GM19395 (cell line): ENCODE measurements around the gene CTIF.
A peak's percentile ranks its signal among the peaks of the same experiment; 100 is the strongest.

Experiments
- ATAC-seq: cut with Tn5 transposase; IDR thresholded peaks from one replicate; pipeline ENCODE4 v1.9.1; 2021; ENCODE audit warnings: mild to moderate bottlenecking, moderate library complexity; ENCODE audit not compliant: unreplicated experiment

Gene CTIF

DNA sequence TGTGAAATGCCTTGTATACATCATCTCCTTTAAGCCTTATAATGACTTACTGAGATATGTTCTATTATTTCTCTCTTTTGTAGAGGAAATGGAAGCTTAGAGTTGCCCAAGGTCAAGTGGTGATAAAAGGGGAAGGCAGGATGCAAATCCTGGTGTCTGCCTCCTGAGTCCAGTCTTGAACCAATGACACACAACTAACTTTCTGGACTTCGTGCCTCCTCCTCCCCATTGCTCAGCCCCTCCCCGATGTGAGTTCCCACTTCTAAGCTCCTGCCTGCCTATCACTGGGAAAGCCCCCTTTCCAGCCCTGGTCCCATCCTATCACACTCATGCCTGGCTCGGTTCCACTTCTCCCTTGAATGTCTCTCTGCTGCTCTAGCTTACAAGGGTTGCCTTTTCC is 6.9 kb upstream of the CTIF start:
- no peak for ATAC-seq

DNA sequence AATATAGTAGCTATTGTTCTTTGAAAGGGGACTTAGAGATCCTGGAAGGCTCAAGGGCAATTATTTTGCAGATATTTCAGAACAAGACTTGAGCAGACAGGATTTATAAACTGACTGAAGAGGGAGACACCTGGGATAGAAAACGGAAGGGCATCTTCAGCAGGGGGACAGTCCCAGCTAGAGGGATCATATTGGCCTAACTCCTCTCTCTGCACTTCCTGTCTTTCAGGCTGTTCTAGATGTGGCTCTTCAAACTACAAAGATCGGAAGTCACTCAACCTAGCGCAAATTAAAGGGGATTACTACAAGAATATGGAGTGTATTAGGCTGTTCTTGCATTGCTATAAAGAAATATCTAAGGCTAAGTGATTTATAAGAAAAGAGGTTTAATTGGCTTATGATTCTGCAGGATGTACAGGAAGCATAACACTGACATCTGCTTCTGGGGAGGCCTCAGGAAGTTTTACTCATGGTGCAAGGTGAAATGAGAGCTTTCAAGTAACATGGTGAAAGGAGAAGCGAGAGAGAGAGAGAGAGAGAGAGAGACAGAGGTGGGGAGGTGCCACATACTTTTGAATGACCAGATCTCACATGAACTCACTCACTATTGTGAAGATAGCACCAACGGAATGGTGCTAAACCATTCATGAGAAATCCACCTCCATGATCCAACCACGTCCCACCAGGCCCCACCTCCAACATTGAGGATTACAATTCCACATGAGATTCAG is 5.3 kb upstream of the CTIF start:
- ATAC-seq = no peak

DNA sequence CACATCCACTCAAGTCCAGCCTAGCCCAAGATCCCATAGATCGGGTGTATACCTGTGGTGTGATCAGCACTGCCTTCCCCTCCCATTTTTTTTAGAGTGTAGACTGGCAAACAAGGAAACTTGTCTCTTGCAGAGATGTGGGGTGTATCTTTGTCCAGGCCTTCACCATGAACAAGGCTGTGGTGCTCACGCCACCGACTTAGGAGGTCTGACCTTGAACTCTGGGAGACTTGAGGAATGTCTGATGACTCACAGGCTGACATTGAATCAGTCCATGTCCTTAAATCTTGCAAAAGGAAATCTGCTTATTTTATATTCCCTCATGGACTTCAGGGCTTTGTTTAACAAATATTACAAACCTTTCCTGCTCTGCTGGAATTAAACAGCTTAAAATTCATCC is 4.5 kb upstream of the CTIF start:
- ATAC-seq = no peak

DNA sequence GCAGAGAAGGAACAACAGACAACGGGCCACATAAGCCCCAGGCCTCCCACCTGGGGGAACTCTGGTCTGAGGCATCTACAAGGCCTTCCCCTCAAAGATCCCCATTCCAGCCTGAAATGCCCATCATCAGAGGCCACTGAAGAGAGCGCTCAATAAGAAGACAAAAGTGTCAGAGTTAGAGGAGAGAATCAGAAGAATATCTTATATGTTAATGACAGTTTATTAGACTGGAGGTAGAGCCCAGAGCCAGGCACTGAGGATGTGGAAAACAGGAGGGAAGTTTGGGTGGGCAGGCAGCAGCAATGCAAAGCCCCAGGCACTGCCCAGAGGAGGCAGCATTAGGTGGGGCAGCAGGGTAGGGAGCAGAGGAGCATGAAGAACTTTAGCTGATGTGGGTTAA is 2.9 kb upstream of the CTIF start:
- no peak for ATAC-seq

DNA sequence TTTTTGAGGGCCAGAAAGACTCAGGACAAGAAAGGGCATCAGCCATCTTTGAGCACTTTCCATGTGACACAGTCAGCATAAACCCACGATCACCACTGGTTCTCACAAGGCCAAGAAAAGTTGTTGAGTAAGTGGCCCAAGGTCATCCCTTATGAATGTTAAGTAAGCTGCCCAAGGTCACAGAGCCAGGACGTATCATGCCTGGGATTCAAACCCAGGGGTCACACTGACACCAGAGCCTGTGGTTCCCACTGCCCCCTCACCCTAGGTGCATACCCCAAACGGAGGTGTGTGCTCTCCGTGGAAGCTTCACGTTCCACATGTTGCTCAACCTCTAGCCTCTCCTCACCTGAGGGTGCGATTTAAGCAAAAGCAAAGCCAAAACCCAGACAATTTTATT is 2.3 kb upstream of the CTIF start:
- no peak for ATAC-seq

DNA sequence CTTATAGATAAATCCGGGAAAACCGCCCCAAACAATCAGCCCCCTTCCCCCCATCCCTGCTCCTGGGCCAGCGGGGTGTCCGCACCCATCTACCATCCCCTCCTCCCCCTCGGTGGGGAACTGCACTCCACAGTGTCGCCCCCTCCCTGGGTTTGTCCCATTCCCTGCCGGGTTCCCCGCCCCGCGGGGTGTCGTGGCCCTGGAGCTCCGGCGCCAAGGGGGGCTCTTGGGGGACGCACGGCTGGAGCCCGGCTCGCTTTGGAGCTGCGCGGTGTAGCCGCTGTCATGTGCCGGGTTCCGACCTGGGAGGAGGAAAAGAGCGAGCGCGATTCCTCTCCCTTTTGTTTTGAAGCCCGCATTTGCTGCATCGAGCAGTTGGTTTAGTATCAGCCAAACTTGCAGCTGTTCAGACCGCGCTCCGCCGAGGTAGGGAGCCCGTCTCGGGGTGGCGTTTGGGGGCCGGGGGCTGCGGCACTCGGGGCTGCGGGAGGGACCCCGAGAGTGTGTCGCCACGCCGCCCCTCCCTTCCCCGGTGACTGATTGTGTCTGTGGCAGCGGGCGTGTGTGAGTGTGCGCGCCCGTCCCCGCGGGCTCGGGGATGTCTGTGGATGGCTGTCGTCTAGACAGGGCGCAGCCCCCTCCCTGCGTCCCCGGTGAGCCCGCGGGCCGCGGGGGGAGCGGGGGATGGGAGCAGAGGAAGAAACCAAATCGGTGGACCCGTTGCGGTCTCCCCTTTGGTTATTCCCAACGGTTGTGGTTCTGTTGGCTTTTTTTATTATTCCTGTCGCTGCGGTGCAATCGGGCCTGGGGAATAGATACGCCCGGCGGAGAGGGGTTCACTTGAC is 797 bp downstream of the CTIF start:
- peak; percentile 29 for ATAC-seq

DNA sequence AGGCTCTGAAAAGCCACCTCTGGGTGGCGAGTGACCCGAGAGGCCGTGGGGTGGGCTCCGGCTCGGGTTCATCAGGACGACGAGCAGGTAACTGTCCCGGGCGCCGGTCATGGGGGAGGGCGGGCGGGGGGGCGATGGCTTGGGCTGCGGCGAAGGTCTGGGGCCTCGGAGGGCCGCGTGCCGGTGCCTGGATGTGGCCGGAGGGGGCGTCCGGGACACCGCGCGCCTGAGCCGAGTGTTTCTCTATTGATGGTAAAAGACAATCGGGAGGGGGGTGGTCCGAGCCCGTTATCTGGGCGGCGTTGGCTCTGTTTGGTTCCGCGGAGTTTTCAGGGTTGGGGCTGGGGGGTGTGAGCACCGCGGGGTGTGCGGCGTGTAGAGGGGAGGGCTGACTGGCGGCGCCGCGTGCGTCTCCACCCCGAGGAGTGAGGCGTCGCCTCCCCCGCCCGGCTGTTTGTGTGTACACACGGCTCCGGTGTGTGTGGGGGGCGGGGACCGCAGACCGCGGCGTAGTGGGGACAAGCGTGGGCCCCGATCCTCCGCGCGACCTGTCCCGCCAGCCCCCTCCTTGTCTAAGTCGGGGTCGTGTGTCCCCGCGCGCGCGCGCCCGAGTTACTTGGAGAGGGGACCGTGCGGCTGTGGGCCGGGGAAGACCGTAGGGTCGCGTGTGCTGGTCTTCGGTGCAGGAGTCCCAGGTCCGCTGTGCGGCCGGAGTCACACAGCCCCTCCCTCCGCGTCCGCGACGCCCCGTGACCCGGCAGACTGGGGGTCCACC is 1.6 kb downstream of the CTIF start:
- ATAC-seq = peak; percentile 36

DNA sequence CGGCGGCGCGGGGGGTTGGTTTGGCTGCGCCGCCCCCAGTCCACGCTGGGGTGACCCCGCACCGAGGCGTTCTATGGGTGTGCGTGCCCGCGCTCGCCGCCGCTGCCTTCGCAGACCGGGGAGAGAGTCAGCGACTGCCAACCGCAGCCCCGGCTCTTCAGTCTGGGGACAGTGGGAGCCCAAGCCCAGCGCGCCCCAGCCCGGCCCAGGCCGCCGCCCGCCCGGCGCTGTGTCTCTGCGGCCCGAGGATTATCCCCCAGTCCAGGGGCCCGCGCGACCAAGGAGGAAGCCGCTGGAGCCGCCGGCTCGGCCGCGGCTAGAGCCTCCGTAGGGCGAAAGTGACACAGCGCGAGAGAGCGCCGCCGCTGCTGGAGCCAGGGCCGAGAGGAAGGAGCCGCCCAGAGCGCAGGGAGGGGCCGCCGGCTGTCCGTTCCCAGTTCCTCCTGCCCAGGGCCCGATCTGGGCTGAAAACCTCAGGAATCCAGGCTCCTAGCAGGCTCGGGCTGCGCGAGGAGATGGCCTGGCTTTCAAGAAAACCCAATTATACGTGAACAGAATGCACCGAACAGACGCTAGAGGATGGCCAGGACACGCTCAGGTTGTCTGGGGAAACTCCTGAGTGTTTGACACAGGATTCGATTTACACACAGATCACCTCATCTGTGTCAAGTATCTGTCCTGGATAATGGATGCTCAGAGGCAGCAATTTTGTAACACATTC is 2.4 kb downstream of the CTIF start:
- ATAC-seq = peak; percentile 47

DNA sequence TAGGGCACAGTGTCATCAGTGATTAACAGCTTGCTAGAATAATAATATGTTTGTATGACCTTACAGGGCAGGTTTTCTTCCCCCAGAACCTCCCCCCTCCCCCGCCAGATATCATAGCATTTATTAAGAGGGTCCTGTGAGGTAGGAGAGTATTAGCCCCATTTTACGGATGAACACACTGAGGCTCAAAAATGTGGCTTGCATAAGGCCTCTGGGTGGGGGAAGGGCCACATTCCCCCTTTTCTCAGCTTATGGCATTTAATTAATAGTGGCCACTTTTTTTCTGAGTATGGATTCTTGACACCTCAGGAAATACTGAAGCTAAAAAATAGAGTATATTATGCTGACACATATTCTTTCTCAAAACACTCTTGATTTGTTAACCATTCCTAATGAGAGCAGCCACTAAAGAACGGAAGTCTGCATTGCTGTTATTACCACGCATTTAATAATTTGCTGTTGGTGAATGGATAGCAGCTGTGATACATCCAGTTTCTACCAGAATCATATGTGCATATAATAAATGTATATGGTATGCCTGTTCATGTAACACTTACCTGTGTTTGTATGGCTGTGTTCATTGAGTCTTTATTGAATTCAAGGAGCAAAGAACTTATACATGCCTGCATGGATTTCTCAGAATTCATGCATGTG is 3.0 kb downstream of the CTIF start:
- no peak for ATAC-seq

DNA sequence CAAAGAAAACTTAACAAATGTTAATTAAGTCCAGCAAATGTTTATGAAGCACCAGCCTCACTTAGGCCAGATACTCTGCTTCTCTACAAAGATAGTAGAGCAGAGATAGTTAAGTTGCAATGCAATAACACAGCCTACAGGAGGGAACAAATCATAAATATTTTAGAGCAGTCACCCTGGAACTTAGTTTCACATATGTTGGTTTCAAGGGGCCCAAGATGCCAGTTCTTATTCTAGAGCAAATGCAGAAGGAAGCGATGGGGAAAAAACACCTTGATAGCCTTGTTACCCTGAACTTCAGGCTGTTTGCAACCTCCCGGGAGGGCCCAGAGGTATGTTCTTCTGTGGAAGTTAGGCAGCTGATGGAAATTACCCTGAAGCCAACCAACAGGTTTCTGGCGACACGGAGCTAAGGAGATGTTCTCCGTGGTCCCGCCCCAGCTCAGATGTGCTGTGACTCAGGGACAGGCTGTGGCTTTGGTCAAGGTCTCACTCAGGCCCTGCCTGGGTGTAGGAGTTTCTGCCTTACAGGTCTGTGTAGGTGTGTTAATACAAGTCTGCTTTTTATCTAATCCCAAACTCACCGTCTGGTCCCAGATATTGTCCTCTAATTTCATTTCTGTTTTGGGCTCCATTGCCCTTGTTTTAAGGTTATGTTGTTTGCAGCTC is 3.8 kb downstream of the CTIF start:
- ATAC-seq = no peak

DNA sequence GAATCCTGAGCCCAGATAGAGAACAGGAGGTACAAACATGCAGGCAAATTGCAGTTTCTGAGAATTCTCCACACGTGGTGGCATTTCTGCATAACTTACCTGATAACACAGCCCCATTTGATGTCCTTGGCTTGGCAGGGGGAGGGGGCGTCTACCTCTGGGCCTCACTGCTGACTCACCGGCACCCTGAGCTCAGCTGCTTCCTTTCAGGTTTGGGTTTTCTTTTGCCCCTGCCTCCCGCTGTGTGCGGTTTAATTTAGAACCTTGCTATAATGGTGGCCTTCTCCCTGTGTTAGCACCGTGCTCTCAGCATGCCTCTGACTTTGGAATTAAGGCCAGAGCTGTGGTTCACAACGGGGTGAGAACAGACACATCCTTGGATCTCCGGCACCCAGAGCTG is 4.4 kb downstream of the CTIF start:
- ATAC-seq = no peak

DNA sequence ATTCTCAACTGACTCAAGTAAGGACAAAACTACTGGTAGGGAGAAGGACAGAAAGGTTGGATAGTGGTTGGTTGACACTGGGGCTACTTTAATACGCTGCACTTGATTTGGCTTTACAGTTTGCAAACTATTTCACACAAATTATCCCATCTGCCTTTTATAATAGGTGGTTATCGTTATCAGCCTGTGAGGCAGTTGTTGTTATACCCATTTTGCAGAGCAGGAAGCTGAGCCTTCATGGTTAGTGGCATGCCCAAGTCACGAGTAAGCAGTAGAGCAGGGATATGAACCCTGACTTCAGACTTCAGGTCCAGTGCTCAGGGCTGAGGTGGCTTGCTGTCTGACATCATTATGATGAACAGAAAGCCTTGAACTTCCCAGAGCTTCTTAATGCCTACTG is 5.3 kb downstream of the CTIF start:
- no peak for ATAC-seq

DNA sequence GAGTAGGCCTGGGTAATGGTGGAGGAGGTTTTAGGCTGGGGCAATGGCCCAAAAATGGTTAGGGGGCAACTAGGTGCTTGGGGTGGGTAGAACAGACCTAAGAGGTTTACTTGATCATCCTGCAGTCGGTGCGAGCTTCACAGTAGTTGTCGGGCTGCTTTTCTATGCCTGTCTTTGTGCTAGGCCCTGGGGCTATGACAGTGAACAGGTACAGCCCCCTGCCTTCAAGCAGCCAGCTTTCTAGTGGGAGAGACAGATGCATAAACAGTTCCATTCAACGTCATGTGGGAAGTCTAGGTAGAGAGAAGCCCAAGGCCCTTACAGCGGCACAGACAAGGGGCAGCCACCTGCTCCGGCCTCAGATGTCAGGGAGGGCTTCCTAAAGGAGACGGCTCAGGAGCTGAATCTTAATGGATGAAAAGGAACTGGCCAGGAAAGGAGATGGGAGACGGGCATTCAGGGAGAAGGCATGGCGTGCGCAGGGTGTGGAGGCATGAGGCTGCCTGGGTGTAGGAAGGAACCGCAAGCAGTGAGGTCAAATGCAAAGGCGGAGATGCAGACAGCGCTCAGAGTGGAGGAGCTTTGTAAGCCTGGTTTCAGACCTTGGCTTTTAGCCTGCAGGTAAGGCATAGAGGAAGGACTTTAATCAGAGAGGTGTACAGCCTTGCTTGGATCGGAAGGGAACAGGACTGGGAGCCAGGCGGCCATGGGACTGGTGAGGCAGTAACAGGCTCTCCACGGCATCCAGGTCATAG is 6.0 kb downstream of the CTIF start:
- ATAC-seq = no peak

DNA sequence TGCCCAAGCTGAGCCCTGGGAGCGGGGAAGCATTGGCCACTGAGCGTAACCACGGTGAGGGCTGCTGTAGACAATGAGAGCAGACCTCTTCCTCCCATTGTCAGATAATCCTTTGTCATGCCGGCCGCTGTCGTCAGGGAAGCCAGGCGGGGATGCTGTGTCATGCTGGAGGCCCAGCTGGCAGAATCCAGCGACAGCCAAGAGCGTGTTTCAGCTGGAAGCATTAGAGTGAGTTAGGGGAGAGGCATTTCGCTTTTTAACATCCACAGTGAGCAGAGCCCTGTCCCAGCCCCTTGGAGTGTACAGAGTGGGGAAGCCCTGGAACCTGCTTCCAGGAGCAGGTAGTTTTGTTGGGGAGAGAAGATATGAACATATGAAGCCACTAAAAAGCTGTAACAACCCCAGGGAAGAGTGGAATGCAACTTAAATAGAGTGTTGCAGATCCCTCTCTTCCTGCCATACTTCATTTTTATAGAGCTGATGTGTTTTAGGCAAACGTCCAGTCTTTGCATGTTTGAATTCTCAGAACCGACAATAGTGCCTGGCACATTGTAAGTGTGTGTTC is 7.0 kb downstream of the CTIF start:
- ATAC-seq = no peak

DNA sequence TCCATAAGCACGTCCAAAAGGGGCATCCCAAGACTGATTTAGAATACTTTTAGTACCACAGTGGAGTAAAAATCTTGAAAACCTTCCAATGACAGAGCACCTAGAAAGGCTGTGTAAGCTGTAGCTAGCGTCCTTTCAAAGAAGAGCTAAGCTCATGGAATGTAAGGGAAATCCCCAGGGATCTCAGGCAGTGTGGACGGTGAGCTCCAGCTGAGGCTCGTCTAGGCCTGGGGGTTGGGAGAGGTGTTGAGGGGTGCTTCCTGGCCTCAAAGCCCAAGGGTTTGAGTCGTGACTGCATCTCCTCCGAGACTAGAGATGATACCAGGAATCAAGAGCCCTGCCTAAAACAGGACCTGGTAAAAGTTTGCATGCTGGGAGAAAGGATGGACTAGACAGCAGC is 7.6 kb downstream of the CTIF start:
- ATAC-seq = no peak

DNA sequence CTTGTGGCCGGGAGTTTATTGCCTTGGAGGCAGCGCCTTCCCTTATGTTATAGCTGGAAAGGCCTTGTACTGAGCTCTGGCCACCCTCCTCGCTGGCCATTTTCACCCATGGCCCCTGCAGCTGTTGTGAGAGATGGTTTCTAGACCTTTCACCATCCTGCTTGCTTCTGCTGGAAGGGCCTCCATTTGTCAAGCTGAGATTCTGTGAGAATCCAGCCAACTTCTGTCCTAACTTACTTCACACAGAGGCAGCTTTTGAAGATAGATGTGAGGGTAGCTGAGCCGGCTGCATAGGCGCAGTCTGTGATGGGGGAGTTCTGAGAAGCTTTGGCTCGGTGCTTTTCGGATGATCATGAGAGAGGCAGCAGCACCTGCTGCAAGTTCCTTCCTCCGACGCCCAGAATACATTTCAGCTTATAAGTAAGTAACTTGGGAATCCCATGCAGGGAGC is 8.7 kb downstream of the CTIF start:
- no peak for ATAC-seq

DNA sequence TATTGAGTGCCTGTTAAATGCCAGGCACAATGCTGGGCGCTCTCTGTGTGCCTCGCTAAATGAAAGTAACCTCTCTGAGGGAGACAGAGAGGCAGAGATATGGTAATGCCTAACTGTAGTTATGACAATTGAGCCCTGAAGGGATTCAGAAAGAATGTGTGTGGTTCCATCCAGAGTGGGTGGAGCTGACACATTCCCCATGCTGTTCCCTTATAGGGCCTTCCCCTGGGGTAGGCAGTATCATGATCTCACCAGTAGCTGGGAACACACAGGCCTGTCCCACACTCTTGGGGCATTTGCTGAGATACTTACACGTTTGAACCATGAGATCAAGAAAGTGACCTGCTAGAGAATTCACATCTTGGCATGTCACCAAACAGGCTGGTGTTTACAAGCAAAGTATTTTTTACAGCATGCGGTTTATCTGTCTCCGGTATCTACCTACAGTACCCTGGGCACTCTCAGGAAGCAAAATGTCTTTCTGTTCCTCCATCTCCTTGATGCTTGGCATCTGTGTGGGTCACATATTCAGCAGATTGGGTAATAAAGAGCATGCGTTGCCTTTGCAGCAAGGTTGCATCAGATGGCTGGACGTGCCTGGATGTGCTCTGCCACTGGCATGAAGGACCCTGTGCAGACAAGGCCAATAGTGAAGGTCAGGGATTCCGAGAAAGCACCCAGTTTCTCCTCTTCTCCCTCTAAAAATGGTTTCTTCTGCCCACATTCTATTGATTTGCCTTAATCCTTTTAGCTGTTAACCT is 9.4 kb downstream of the CTIF start:
- ATAC-seq = no peak

DNA sequence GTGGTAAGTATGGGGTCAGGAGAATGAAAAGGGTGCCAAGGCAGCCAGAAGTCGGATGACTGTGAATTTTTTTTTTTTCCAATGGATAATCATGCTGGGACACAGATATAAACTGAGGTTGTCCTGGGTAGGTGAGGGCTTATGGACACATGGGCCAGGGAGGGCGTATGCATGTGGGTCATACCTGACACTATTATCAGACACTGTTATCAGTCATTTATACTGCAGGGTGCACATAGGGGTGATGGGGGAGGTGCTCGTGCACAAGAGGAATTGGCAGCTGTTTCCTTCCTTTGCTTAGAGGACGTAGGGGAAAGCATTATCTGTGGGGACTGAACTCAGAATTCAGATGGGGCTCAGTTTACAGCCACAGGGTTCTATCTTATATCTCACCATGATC is 10.1 kb downstream of the CTIF start:
- ATAC-seq = no peak
